Adrenal gland (tissue), 12 donors: ENCODE results near the gene USP7. TPM values are rescaled to one million over a fixed set of nuclear protein-coding genes. Genes with fewer than 3 reads are reported as not detected.
"Not testable (repeated sequence)": the region's sequence is repeated elsewhere in the genome, so short reads cannot be mapped to it uniquely, and the experiment has no call there.

Source experiments
- DNase-seq, 7 donors: peaks; one replicate each; pipeline ENCODE4 v3.0.0-alpha.2; 2019 to 2020
- H3K27ac ChIP-seq, 5 donors: fragments of 200-600 bp; sonication (generic) in 4 of 5; 1 replicate in 3 of 5; 2 replicates in 2 of 5; pipeline versions ENCODE4 v1.5.1 to v1.8.0; 2016 to 2020; ENCODE audit warnings: mild to moderate bottlenecking in 1 of 5
- H3K27me3 ChIP-seq: fragments of 200-600 bp; 2 replicates; pipeline ENCODE4 v1.8.0; 2021
- H3K36me3 ChIP-seq, 2 donors: fragments of 200-600 bp; replicated peaks in 1 of 2; 1 replicate in 1 of 2; 2 replicates in 1 of 2; pipeline versions ENCODE4 v1.5.1 to v1.8.0; 2018 to 2022
- H3K4me1 ChIP-seq, 2 donors: fragments of 200-600 bp; replicated peaks in 1 of 2; 1 replicate in 1 of 2; 2 replicates in 1 of 2; pipeline versions ENCODE4 v1.5.1 to v1.8.0; 2018 to 2021
- H3K4me3 ChIP-seq, 4 donors: fragments of 200-600 bp; sonication (generic) in 3 of 4; one replicate each; pipeline ENCODE4 v1.5.1; 2016 to 2018
- H3K9me3 ChIP-seq, 3 donors: fragments of 200-600 bp; sonication (generic) in 1 of 3; replicated peaks in 1 of 3; 1 replicate in 2 of 3; 2 replicates in 1 of 3; pipeline versions ENCODE4 v1.5.1 to v1.8.0; 2016 to 2021
- CTCF ChIP-seq, 6 experiments: fragments of 450-650 bp in 4 of 6; fragments of 200-600 bp in 2 of 6; sonication (generic) in 1 of 6; IDR thresholded peaks; 1 replicate in 5 of 6; 2 replicates in 1 of 6; pipeline versions ENCODE4 v1.5.1 to v1.8.0; 2016 to 2021; ENCODE audit warnings: antibody characterized with exemption in 6 of 6, mild to moderate bottlenecking in 2 of 6, moderate library complexity in 1 of 6
- POLR2A ChIP-seq, 2 donors: fragments of 450-650 bp; IDR thresholded peaks; one replicate each; pipeline ENCODE4 v1.6.1; 2017; ENCODE audit warnings: antibody characterized with exemption in 2 of 2, mild to moderate bottlenecking in 2 of 2, moderate library complexity in 1 of 2
- WGBS, 4 donors: extraction: QIAGEN DNeasy Blood & Tissue Kit in 2 of 4; methylation state at CpG; one replicate each; pipeline versions ENCODE4 v1.1.5 to v1.1.7; 2013 to 2017; 5-methylcytosine and 5-hydroxymethylcytosine counted together
- intact Hi-C, 2 donors: fragments of 100-400 bp; cut with DNase I; formaldehyde crosslinking; loops; one replicate each; pipeline versions ENCODE4 v1.14.1 to v1.15.0; 2022 to 2023
- polyA plus RNA-seq, 3 donors: library from polyadenylated mRNA; stranded (reverse); fragments of 200-250 nt in 2 of 3; fragments of 350-450 nt in 1 of 3; fragmentation: Illumina TruSeq in 1 of 3; extraction: RNeasy Lipid Tissue Mini Kit (QIAGEN cat#74804) in 1 of 3; gene quantifications; one replicate each; pipeline ENCODE4 v1.2.3, GENCODE V29; 2013 to 2014
- total RNA-seq, 9 donors: library from RNA; depleted of rRNA in 4 of 9; stranded (reverse); fragments of >200 nt in 4 of 9; fragments of 120-200 nt in 1 of 9; fragmentation: NEBNext Ultra II Directional in 1 of 9; extraction: Animal tissue kit (Norgen Biotek cat#: 25700) in 1 of 9; gene quantifications; one replicate each; pipeline versions ENCODE4 v1.1.0 to v1.2.4, GENCODE V29; 2013 to 2023
- donor health status: healthy with polysubstance abuse.
- donor health status: Bipolar disorder and iron deficiency.
- donor health status: DM: yes; HTN: yes; CAD: no.
- donor health status: DM: no; HTN: no; CAD: no.
- donor health status: DM: no; HTN: no; CAD: no.
- donor health status: DM: yes; HTN: yes; CAD: no.

Gene USP7
- total and polyA plus RNA-seq, 12 donors = 23.7 to 121 (median 68.2) TPM

- 92 to 95% (median 94%) methylated on average over 7 of the region's 7 CpGs for WGBS, 4 donors
- H3K4me3 ChIP-seq = no peak overlapping the region
- H3K27me3 ChIP-seq = no peaks in the 10 kb centered on the region
- no peak overlapping the region for H3K27ac ChIP-seq
- no peaks in the 10 kb centered on the region for H3K9me3 ChIP-seq
- intact Hi-C loops = no loop called here
- TF ChIP-seq POLR2A (IDR thresholded peaks at IDR 0.05) = no peak
- TF ChIP-seq CTCF (IDR thresholded peaks at IDR 0.05) = no peak
- no peak for DNase-seq
- H3K36me3 ChIP-seq = peaks cover 0 to 20% of the 10 kb centered on the region in 2 donors
- peaks cover 17 to 21% of the 10 kb centered on the region in 2 donors for H3K4me1 ChIP-seq
Measured at GRCh38 chr16:8845699-8846298, 117.9 kb downstream of the USP7 start.

- 76 to 97% (median 86%) methylated on average over 6 to 12 of the region's 12 CpGs for WGBS, 4 donors
- H3K36me3 ChIP-seq, intact Hi-C loops, H3K4me3 ChIP-seq, DNase-seq, H3K9me3 ChIP-seq, H3K4me1 ChIP-seq, H3K27me3 ChIP-seq, H3K27ac ChIP-seq: not testable (repeated sequence)
Measured at GRCh38 chr16:8843296-8843695, 120.4 kb downstream of the USP7 start.

Other genes with a start within 250 kb of the USP7 start
- gene TMEM186, start 166.3 kb downstream of the USP7 start, total RNA-seq = 10 to 100 TPM in 6 of 9 donors, 1 to 10 TPM in 3; 7.9 to 14.6 (median 13.2) TPM
- 10 to 100 TPM in 1 of 3 donors, 1 to 10 TPM in 2; 8.7 to 15.4 (median 9.3) TPM for gene TMEM186, start 166.3 kb downstream of the USP7 start, polyA plus RNA-seq
- gene PMM2, start 166.1 kb downstream of the USP7 start, total RNA-seq = 10 to 100 TPM in 8 of 9 donors, 1 to 10 TPM in 1; 7.4 to 69.9 (median 23.1) TPM
- gene PMM2, start 166.1 kb downstream of the USP7 start, polyA plus RNA-seq = 10 to 100 TPM; 12.3 to 81.1 (median 29.6) TPM
- gene CARHSP1, start 94.9 kb downstream of the USP7 start, total RNA-seq = 100 to 1,000 TPM; 124 to 314 (median 197) TPM
- gene CARHSP1, start 94.9 kb downstream of the USP7 start, polyA plus RNA-seq = 100 to 1,000 TPM in 2 of 3 donors, 10 to 100 TPM in 1; 87.6 to 194 (median 171) TPM
- not detected for gene LITAFD, start 81.6 kb downstream of the USP7 start, total RNA-seq
- not detected for gene LITAFD, start 81.6 kb downstream of the USP7 start, polyA plus RNA-seq
- 10 to 100 TPM; 37.4 to 93.2 (median 68.2) TPM for gene HAPSTR1, start 127.7 kb upstream of the USP7 start, total RNA-seq
- 10 to 100 TPM in 1 of 3 donors, 1 to 10 TPM in 2; 5.8 to 36.8 (median 9.4) TPM for gene HAPSTR1, start 127.7 kb upstream of the USP7 start, polyA plus RNA-seq